ENCODE measurements around the gene UQCC5. TPM values are rescaled to one million over a fixed set of nuclear protein-coding genes. Genes with fewer than 3 reads are reported as not detected.

The UQCC5 gene
- total RNA-seq, 1 experiment from 2014 or later = 10.3 TPM

GRCh38 chr3:52547143-52547542 is 10.7 kb downstream of the UQCC5 start:
- Histone ChIP-seq H3K36me3 (ENCODE audit: insufficient read depth, low read length, poor library complexity, severe bottlenecking) (peaks cover 9% of the 10 kb centered on the region), H3K4me3 (ENCODE audit: low read depth, low read length, poor library complexity, severe bottlenecking) (no peak overlapping the region), H3K27me3 (replicated peaks; ENCODE audit: insufficient read depth, low read depth, low read length, poor library complexity) (no peaks in the 10 kb centered on the region), H3K9me3 (ENCODE audit: low read depth, low read length, poor library complexity, severe bottlenecking) (no peaks in the 10 kb centered on the region), H3K4me1 (ENCODE audit: insufficient read depth, low read length, poor library complexity, severe bottlenecking) (no peaks in the 10 kb centered on the region), H3K27ac (ENCODE audit: low read depth, low read length, poor library complexity, severe bottlenecking) (no peak overlapping the region)
- CTCF ChIA-PET = no interaction called here
- POLR2A ChIA-PET (ENCODE audit: low non-redundant PET) = no interaction called here
- no peak for DNase-seq (ENCODE audit: low spot score)
- intact Hi-C loops (cut with micrococcal nuclease; ENCODE audit: unreplicated experiment) = no loop called here
- BruUV-seq (replicated peaks) = no TSS peak
- no peak for TF ChIP-seq EZH2 (IDR thresholded peaks at IDR 0.05; ENCODE audit: borderline replicate concordance, low read depth, low read length, poor library complexity, severe bottlenecking)
- TF ChIP-seq CTCF (conservative IDR thresholded peaks at IDR 0.05; ENCODE audit: low read depth, low read length) = no peak

- H3K27ac ChIP-seq (ENCODE audit: low read depth, low read length, poor library complexity, severe bottlenecking) = no peak overlapping the region
- no peaks in the 10 kb centered on the region for H3K4me1 ChIP-seq (ENCODE audit: insufficient read depth, low read length, poor library complexity, severe bottlenecking)
- TF ChIP-seq EZH2 (IDR thresholded peaks at IDR 0.05; ENCODE audit: borderline replicate concordance, low read depth, low read length, poor library complexity, severe bottlenecking) (no peak), CTCF (conservative IDR thresholded peaks at IDR 0.05; ENCODE audit: low read depth, low read length) (no peak)
- no TSS peak for BruUV-seq (replicated peaks)
- peaks cover 9% of the 10 kb centered on the region for H3K36me3 ChIP-seq (ENCODE audit: insufficient read depth, low read length, poor library complexity, severe bottlenecking)
- no peaks in the 10 kb centered on the region for H3K9me3 ChIP-seq (ENCODE audit: low read depth, low read length, poor library complexity, severe bottlenecking)
- intact Hi-C loops (cut with micrococcal nuclease; ENCODE audit: unreplicated experiment) = no loop called here
- DNase-seq (ENCODE audit: low spot score) = no peak
- no peak overlapping the region for H3K4me3 ChIP-seq (ENCODE audit: low read depth, low read length, poor library complexity, severe bottlenecking)
- H3K27me3 ChIP-seq (replicated peaks; ENCODE audit: insufficient read depth, low read depth, low read length, poor library complexity) = no peaks in the 10 kb centered on the region
- POLR2A ChIA-PET (ENCODE audit: low non-redundant PET) = no interaction called here
- CTCF ChIA-PET = no interaction called here
These were observed 14.7 kb downstream of the UQCC5 start for GRCh38 chr3:52551118-52551517.

- no peak for DNase-seq (ENCODE audit: low spot score)
- Histone ChIP-seq H3K27me3 (replicated peaks; ENCODE audit: insufficient read depth, low read depth, low read length, poor library complexity) (no peaks in the 10 kb centered on the region), H3K9me3 (ENCODE audit: low read depth, low read length, poor library complexity, severe bottlenecking) (no peaks in the 10 kb centered on the region), H3K27ac (ENCODE audit: low read depth, low read length, poor library complexity, severe bottlenecking) (no peak overlapping the region), H3K36me3 (ENCODE audit: insufficient read depth, low read length, poor library complexity, severe bottlenecking) (peaks cover 6% of the 10 kb centered on the region), H3K4me3 (ENCODE audit: low read depth, low read length, poor library complexity, severe bottlenecking) (no peak overlapping the region), H3K4me1 (ENCODE audit: insufficient read depth, low read length, poor library complexity, severe bottlenecking) (no peaks in the 10 kb centered on the region)
- TF ChIP-seq EZH2 (IDR thresholded peaks at IDR 0.05; ENCODE audit: borderline replicate concordance, low read depth, low read length, poor library complexity, severe bottlenecking) (no peak), CTCF (conservative IDR thresholded peaks at IDR 0.05; ENCODE audit: low read depth, low read length) (no peak)
- BruUV-seq (replicated peaks) = no TSS peak
- ChIA-PET POLR2A (ENCODE audit: low non-redundant PET) (no interaction called here), CTCF (no interaction called here)
- intact Hi-C loops (cut with micrococcal nuclease; ENCODE audit: unreplicated experiment) = no loop called here
These were observed 15.7 kb downstream of the UQCC5 start for GRCh38 chr3:52552089-52552488.

Measured in A673 (cell line).